K562 (cell line): ENCODE data around the gene RREB1. TPM values are rescaled to one million over a fixed set of nuclear protein-coding genes. Genes with fewer than 3 reads are reported as not detected.

Source experiments
- ATF7 ChIP-seq: fragments of 450-650 bp; IDR thresholded peaks from 2 replicates; pipeline ENCODE4 v1.7.1; 2014; ENCODE audit warnings: mild to moderate bottlenecking, moderate library complexity
- FOXA3 ChIP-seq, 2 experiments: fragments of 450-650 bp in 1 of 2; sonication (generic) in 1 of 2; formaldehyde crosslinking; IDR thresholded peaks in 1 of 2; conservative IDR thresholded peaks in 1 of 2; 2 replicates each; pipeline versions ENCODE4 v1.4.0 to v1.8.0; 2020 to 2022; ENCODE audit warnings: mild to moderate bottlenecking in 2 of 2, missing genetic modification reagents in 1 of 2
- FOXM1 ChIP-seq, 2 experiments: fragments of 450-650 bp in 1 of 2; sonication (generic) in 1 of 2; formaldehyde crosslinking in 1 of 2; IDR thresholded peaks; 2 replicates each; pipeline versions ENCODE4 v1.6.1 to v1.9.0; 2017 to 2022; ENCODE audit warnings: low read depth in 2 of 2, mild to moderate bottlenecking in 2 of 2, missing genetic modification reagents in 1 of 2, moderate library complexity in 1 of 2
- MLLT1 ChIP-seq, 2 experiments: fragments of 450-650 bp; IDR thresholded peaks; 2 replicates each; pipeline ENCODE4 v1.6.1; 2016
- MTA1 ChIP-seq: fragments of 450-650 bp; IDR thresholded peaks from 2 replicates; pipeline ENCODE4 v1.6.1; 2017; ENCODE audit warnings: borderline replicate concordance
- NFATC3 ChIP-seq: fragments of 450-650 bp; IDR thresholded peaks from 2 replicates; pipeline ENCODE4 v1.6.1; 2017; ENCODE audit warnings: mild to moderate bottlenecking
- NFIC ChIP-seq: fragments of 450-650 bp; IDR thresholded peaks from 2 replicates; pipeline ENCODE4 v1.6.1; 2017; ENCODE audit warnings: mild to moderate bottlenecking, inconsistent platforms
- PHF20 ChIP-seq: fragments of 450-650 bp; IDR thresholded peaks from 2 replicates; pipeline ENCODE4 v1.6.1; 2018; ENCODE audit not compliant: partially characterized antibody
- POU5F1 ChIP-seq: fragments of 150-350 bp; IDR thresholded peaks from 2 replicates; pipeline ENCODE4 v1.6.1; 2014; ENCODE audit warnings: borderline replicate concordance, low read length, low read depth, mild to moderate bottlenecking; ENCODE audit not compliant: partially characterized antibody
- RFX5 ChIP-seq: IDR thresholded peaks from 2 replicates; pipeline ENCODE4 v1.6.1; 2011; ENCODE audit warnings: low read depth, mild to moderate bottlenecking, improper control_type of control experiment, low read length
- SOX6 ChIP-seq: fragments of 450-650 bp; IDR thresholded peaks from 2 replicates; pipeline ENCODE4 v1.6.1; 2014; ENCODE audit warnings: mild to moderate bottlenecking
- SPI1 ChIP-seq: IDR thresholded peaks from 2 replicates; pipeline ENCODE4 v1.6.1; 2011; ENCODE audit warnings: low read depth, low read length, control low read depth, borderline replicate concordance
- ZNF232 ChIP-seq: sonication (generic); formaldehyde crosslinking; IDR thresholded peaks from 2 replicates; pipeline ENCODE4 v1.8.0; 2022; ENCODE audit warnings: mild to moderate bottlenecking, missing genetic modification reagents
- ZNF830 ChIP-seq: fragments of 250-450 bp; sonication (Bioruptor Pico); IDR thresholded peaks from 2 replicates; pipeline ENCODE4 v1.5.0; 2021; ENCODE audit warnings: mild to moderate bottlenecking
- polyA plus RNA-seq, 8 experiments: library from polyadenylated mRNA; depleted of rRNA in 4 of 8; stranded (reverse) in 5 of 8; unstranded in 3 of 8; fragments of >200 nt; fragmentation: Nextera tagmentation in 2 of 8; fragmentation: Illumina TruSeq in 1 of 8; extraction: Ambion mirVana in 2 of 8; extraction: Trizol in 1 of 8; gene quantifications; 2 replicates each; pipeline versions ENCODE4 v1.2.1 to v1.2.3, GENCODE V29; 2011 to 2014; ENCODE audit warnings: inconsistent platforms in 1 of 8, missing spikeins in 1 of 8
- total RNA-seq, 7 experiments: library from RNA; depleted of rRNA in 6 of 7; stranded (reverse); fragments of >200 nt in 6 of 7; fragmentation: Illumina TruSeq in 2 of 7; extraction: Trizol in 2 of 7; gene quantifications; 2 replicates each; pipeline versions ENCODE4 v1.2.1 to v1.2.3, GENCODE V29; 2011 to 2021; ENCODE audit warnings: low replicate concordance in 1 of 7
- TF ChIP-seq, protein P1 (sequence below): fragments of 200-800 bp; sonication (Bioruptor generic); IDR thresholded peaks from 2 replicates; pipeline ENCODE4 v1.6.1; 2017; ENCODE audit warnings: missing genetic modification characterization, missing compliant biosample characterization
- TF ChIP-seq, protein P2 (sequence below), 2 experiments: fragments of 450-650 bp; IDR thresholded peaks; 2 replicates each; pipeline ENCODE4 v1.6.1; 2018; ENCODE audit warnings: mild to moderate bottlenecking in 2 of 2, low read depth in 1 of 2; ENCODE audit not compliant: partially characterized antibody in 2 of 2
- TF ChIP-seq, protein P3 (sequence below): IDR thresholded peaks from 2 replicates; pipeline ENCODE4 v1.6.1; 2012; ENCODE audit warnings: low read depth, low read length, improper control_type of control experiment, borderline replicate concordance

RREB1 gene
- total and polyA plus RNA-seq, 9 of the 15 experiments (the other 6 are each of a cell fraction or from before 2014, with no cell fraction given): 3.3 to 64.2 (median 19.3) TPM

- TF ChIP-seq NFATC3 (peak; percentile 63), FOXM1 (IDR thresholded peaks at IDR 0.05; ENCODE audit: low read depth) (peak; percentile 86), FOXM1 (CRISPR knock-in tag; IDR thresholded peaks at IDR 0.05; ENCODE audit: low read depth) (no peak), MTA1 (peak; percentile 71), PHF20 (no peak), ZNF232 (CRISPR knock-in tag) (no peak), MLLT1 (IDR thresholded peaks at IDR 0.05) (peak; percentile 97), FOXA3 (CRISPR knock-in tag; conservative IDR thresholded peaks at IDR 0.05 in 1 of 2, IDR thresholded peaks at IDR 0.05 in 1 of 2) (peak; percentile 56 to 79; a peak in 3 of 4 replicates), POU5F1 (no peak), ZNF830 (CRISPR knock-in tag) (no peak), SOX6 (peak; percentile 71; the same call in 1 of the 2 replicates), ATF7 (peak; percentile 64; the same call in 1 of the 2 replicates), RFX5 (no peak), NFIC (peak; percentile 55), SPI1 (no peak)
- TF ChIP-seq, protein P1, sequence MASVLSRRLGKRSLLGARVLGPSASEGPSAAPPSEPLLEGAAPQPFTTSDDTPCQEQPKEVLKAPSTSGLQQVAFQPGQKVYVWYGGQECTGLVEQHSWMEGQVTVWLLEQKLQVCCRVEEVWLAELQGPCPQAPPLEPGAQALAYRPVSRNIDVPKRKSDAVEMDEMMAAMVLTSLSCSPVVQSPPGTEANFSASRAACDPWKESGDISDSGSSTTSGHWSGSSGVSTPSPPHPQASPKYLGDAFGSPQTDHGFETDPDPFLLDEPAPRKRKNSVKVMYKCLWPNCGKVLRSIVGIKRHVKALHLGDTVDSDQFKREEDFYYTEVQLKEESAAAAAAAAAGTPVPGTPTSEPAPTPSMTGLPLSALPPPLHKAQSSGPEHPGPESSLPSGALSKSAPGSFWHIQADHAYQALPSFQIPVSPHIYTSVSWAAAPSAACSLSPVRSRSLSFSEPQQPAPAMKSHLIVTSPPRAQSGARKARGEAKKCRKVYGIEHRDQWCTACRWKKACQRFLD: peak; percentile 96
- TF ChIP-seq, protein P2, sequence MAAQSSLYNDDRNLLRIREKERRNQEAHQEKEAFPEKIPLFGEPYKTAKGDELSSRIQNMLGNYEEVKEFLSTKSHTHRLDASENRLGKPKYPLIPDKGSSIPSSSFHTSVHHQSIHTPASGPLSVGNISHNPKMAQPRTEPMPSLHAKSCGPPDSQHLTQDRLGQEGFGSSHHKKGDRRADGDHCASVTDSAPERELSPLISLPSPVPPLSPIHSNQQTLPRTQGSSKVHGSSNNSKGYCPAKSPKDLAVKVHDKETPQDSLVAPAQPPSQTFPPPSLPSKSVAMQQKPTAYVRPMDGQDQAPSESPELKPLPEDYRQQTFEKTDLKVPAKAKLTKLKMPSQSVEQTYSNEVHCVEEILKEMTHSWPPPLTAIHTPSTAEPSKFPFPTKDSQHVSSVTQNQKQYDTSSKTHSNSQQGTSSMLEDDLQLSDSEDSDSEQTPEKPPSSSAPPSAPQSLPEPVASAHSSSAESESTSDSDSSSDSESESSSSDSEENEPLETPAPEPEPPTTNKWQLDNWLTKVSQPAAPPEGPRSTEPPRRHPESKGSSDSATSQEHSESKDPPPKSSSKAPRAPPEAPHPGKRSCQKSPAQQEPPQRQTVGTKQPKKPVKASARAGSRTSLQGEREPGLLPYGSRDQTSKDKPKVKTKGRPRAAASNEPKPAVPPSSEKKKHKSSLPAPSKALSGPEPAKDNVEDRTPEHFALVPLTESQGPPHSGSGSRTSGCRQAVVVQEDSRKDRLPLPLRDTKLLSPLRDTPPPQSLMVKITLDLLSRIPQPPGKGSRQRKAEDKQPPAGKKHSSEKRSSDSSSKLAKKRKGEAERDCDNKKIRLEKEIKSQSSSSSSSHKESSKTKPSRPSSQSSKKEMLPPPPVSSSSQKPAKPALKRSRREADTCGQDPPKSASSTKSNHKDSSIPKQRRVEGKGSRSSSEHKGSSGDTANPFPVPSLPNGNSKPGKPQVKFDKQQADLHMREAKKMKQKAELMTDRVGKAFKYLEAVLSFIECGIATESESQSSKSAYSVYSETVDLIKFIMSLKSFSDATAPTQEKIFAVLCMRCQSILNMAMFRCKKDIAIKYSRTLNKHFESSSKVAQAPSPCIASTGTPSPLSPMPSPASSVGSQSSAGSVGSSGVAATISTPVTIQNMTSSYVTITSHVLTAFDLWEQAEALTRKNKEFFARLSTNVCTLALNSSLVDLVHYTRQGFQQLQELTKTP (IDR thresholded peaks at IDR 0.05; ENCODE audit: low read depth in 1 of 2, partially characterized antibody in 2 of 2): peak; percentile 49 to 56
- TF ChIP-seq, protein P3, sequence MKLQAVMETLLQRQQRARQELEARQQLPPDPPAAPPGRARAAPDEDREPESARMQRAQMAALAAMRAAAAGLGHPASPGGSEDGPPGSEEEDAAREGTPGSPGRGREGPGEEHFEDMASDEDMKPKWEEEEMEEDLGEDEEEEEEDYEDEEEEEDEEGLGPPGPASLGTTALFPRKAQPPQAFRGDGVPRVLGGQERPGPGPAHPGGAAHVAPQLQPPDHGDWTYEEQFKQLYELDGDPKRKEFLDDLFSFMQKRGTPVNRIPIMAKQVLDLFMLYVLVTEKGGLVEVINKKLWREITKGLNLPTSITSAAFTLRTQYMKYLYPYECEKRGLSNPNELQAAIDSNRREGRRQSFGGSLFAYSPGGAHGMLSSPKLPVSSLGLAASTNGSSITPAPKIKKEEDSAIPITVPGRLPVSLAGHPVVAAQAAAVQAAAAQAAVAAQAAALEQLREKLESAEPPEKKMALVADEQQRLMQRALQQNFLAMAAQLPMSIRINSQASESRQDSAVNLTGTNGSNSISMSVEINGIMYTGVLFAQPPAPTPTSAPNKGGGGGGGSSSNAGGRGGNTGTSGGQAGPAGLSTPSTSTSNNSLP: peak; percentile 86; the same call in 1 of the 2 replicates
These were observed 91.4 kb downstream of the RREB1 start (continued) for GRCh38 chr6:7198833-7199800.
